MG63 (cell line): Measurements from ENCODE around the gene WDR3. TPM values are rescaled to one million over a fixed set of nuclear protein-coding genes. Genes with fewer than 3 reads are reported as not detected.

Experiments
- DNase-seq: peaks from one replicate; pipeline ENCODE4 v3.0.0-alpha.2; 2020
- H3K27me3 ChIP-seq: fragments of 250-450 bp; sonication (Bioruptor Pico); 2 replicates; pipeline ENCODE4 v1.5.1; 2020; ENCODE audit warnings: mild to moderate bottlenecking, moderate library complexity
- H3K36me3 ChIP-seq: fragments of 250-450 bp; sonication (Bioruptor Pico); 2 replicates; pipeline ENCODE4 v1.5.1; 2020; ENCODE audit warnings: mild to moderate bottlenecking, moderate library complexity
- H3K4me3 ChIP-seq: fragments of 250-450 bp; sonication (Bioruptor Pico); 2 replicates; pipeline ENCODE4 v1.5.1; 2020; ENCODE audit warnings: mild to moderate bottlenecking, moderate library complexity
- H3K9me3 ChIP-seq: fragments of 250-450 bp; sonication (Bioruptor Pico); 2 replicates; pipeline ENCODE4 v1.5.1; 2020; ENCODE audit warnings: mild to moderate bottlenecking, moderate library complexity
- total RNA-seq: library from RNA; depleted of rRNA; stranded (reverse); fragments of >200 nt; shearing (Covaris generic); gene quantifications from 2 replicates; pipeline ENCODE4 v1.2.3, GENCODE V29; 2014; ENCODE audit warnings: low replicate concordance; rRNA removed

Gene WDR3
- total RNA-seq, 1 experiment from 2014 or later = 58.6 TPM

DNA sequence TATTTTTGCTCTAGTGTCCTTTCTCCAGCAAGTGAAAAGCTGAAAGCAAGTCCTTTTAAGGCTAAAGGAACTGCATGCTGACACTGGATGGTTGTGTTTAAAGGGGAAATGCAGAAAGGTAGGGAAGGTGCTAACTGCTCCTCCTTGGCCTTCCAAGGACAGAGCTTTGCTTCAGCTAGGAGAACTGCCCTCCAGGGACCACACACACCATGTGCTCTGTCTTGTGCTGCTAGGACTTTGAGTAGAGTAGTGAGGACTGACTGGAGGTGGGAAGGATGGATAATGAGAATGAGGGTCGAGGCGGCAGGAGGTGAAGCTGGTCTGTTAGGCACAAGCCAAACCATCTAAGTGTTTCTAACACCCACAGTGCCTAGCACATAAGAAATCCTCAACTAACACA is 77.9 kb downstream of the WDR3 start:
- peaks cover 7% of the 10 kb centered on the region; the same call in 1 of the 2 replicates for H3K9me3 ChIP-seq
- H3K4me3 ChIP-seq = no peak overlapping the region
- DNase-seq = no peak
- no peaks in the 10 kb centered on the region for H3K36me3 ChIP-seq
- no peaks in the 10 kb centered on the region for H3K27me3 ChIP-seq

DNA sequence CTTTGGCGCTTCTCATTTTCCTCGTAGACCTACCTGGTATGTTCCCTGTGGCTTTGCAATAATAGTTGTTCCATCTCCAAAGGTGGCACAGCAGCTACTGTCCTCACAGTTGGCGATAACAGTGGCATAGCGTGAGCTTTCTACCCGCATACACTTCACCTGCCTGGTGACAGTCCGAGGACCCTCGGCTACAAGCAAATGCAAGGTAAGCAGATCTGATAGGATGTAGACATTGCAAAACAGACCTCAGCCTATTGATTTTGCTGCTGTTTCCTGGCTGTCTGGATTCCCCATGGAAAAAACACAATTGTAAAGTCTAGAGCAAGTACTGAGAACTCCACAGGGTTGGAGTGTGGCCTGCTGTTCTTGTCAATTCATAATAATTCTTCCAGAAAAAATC is 78.5 kb downstream of the WDR3 start:
- no peaks in the 10 kb centered on the region for H3K27me3 ChIP-seq
- 0 out of 2 replicates have a peak, but pooled peaks cover 3% of the 10 kb centered on the region for H3K9me3 ChIP-seq
- H3K4me3 ChIP-seq = no peak overlapping the region
- DNase-seq = no peak
- H3K36me3 ChIP-seq = no peaks in the 10 kb centered on the region

DNA sequence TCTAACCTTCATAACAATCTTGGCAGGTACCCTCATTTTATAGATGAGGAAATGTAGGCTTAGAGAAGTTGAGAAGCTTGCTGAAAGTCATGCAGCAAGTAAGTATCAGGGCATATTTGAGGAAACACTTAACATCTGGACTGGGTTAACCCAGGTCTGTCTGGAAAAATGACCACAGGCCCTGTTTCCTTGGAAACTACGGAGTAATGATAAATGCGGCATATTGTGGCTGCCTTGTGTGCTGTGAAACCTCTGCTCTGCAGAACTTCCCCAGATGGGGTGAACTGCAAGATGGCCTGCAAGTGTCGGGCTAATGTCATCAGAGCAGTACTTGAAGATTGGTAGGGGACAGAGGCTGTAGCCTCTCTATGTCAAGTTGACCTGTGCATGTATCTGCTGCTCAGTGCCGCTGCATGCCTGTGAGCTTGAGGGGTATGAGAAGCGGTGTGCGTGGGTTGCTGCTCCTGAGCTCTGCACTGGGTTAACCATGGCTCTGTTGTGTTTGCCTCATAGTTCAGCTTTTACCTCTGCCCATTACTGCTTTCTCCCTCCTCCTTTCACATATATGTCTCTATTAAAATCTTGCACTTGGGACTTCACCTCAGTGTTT is 83.1 kb downstream of the WDR3 start:
- Histone ChIP-seq H3K27me3 (no peaks in the 10 kb centered on the region), H3K9me3 (no peaks in the 10 kb centered on the region), H3K4me3 (no peak overlapping the region), H3K36me3 (no peaks in the 10 kb centered on the region)
- DNase-seq = no peak

DNA sequence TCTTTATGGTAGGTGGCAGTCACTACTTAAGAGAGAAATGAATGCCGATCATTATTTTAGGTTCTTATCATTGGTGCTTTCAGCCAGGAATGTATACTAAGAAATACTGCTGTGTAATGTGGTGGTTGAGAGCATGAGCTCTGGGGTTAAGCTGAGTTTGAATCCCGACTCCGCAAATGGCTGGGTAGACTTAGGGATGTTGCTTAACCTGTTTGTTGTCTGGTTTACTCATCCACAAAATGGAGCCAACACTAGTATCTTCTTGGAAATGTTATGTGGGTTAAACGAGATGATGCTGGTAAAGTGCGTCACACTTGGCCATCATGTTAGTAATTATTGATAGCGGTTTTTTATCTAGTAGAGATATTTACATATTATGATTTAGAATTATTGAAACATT is 83.8 kb downstream of the WDR3 start:
- no peak for DNase-seq
- Histone ChIP-seq H3K27me3 (no peaks in the 10 kb centered on the region), H3K36me3 (no peaks in the 10 kb centered on the region), H3K4me3 (no peak overlapping the region), H3K9me3 (no peaks in the 10 kb centered on the region)

DNA sequence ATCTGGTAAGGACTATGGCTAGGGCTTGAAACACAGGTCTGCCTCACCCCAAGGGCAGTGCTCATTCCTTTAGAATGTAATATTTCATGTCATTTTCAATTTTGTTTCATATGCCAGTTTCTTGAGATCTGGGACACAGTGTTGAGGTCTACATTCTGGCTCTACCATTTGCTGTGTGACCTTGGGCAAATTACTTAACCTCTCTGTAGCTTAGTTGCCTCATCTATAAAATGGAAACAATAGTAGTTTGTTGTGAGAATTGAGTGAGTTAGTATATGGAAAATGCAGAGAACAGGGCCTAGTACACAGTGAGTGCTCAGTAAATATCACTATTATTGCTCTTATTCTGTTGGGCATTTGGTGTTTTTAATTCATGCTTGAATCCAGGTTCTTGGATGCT is 84.4 kb downstream of the WDR3 start:
- H3K27me3 ChIP-seq = no peaks in the 10 kb centered on the region
- no peak overlapping the region for H3K4me3 ChIP-seq
- H3K36me3 ChIP-seq = no peaks in the 10 kb centered on the region
- no peaks in the 10 kb centered on the region for H3K9me3 ChIP-seq
- no peak for DNase-seq

Other genes with a start within 250 kb of the WDR3 start
- gene GDAP2, start 118 bp upstream of the WDR3 start, total RNA-seq = 5.7 and 8.6 TPM in 2 replicates